ENCODE results near the gene EEF1A1.

EEF1A1 gene

DNA sequence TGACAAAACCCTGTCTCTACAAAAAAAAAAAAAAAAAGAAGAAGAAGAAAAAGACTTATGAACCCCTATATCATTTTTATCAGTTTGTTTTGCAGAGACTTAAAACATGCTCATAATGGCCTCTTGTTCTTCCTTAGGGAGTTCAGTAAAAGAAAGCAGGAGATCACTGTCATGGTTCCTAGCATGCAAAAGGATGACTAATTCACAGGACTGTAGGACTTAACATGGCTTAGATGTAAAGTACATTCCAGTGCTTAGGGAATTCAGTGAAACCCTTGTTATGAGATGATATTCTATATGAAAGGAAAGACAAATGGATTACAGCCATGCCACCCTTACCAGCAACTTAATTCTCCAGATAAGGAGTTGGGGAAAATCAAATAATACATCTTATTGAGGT is 29.5 kb downstream of the EEF1A1 start:
- Histone ChIP-seq H3K27ac (ENCODE audit: low read depth, low read length) (no peak overlapping the region), H3K36me3 (ENCODE audit: insufficient read depth, low read length) (peaks cover 67% of the 10 kb centered on the region), H3K9me3 (ENCODE audit: insufficient read depth, low read depth, low read length) (no peaks in the 10 kb centered on the region)

DNA sequence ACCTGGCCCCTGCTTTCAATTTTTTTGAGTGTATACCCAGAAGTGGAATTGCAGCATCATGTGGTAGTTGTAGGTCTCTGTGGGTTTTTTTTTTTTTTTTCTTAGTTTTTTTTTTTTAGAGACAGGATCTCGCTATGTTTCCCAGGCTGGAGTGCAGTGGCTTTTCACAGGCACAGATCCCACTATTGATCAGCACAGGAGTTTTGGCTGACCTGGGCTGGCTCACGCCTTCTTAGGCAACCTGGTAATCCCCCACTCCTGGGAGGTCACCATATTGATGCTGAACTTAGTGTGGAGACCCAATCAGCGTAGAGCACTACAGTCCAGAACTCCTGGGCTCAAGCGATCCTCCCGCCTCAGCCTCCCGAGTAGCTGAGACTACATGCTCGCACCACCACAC is 33.4 kb downstream of the EEF1A1 start:
- Histone ChIP-seq H3K27me3 (ENCODE audit: insufficient read depth, low read length) (no peaks in the 10 kb centered on the region), H3K9me3 (ENCODE audit: insufficient read depth, low read depth, low read length) (no peaks in the 10 kb centered on the region), H3K36me3 (ENCODE audit: insufficient read depth, low read length) (peaks cover 79% of the 10 kb centered on the region), H3K4me3 (ENCODE audit: low read length) (no peak overlapping the region), H3K27ac (ENCODE audit: low read depth, low read length) (no peak overlapping the region), H3K4me1 (ENCODE audit: insufficient read depth, low read length) (no peaks in the 10 kb centered on the region), H3K9ac (ENCODE audit: low read depth, low read length) (no peak overlapping the region)
- WGBS = 97% methylated on average over 7 of the region's 7 CpGs

More for the DNA sequence above, 29.5 kb downstream of the EEF1A1 start:
- no peak overlapping the region for H3K4me3 ChIP-seq (ENCODE audit: low read length)
- no peak overlapping the region for H3K9ac ChIP-seq (ENCODE audit: low read depth, low read length)
- H3K4me1 ChIP-seq (ENCODE audit: insufficient read depth, low read length) = no peaks in the 10 kb centered on the region
- no peaks in the 10 kb centered on the region for H3K27me3 ChIP-seq (ENCODE audit: insufficient read depth, low read length)

DNA sequence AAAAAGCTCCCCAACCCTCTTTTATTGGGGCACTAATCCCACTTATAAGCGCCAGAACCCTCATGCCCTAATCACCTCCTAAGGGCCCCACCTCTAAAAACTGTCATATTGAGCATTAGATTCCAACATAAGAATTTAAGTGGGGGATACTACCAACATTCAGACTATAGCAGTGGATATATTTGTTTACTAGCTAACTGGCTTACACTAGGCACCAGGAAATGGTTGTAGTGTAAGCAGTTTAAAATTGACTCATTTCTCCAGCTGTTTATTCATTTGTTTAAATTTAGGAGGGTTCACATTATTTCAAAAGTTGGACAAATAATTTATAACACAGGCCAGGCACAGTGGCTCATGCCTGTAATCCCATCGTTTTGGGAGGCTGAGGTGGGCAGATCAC is 36.4 kb downstream of the EEF1A1 start:
- Histone ChIP-seq H3K27ac (ENCODE audit: low read depth, low read length) (no peak overlapping the region), H3K36me3 (ENCODE audit: insufficient read depth, low read length) (peaks cover 92% of the 10 kb centered on the region), H3K9ac (ENCODE audit: low read depth, low read length) (no peak overlapping the region), H3K4me1 (ENCODE audit: insufficient read depth, low read length) (no peaks in the 10 kb centered on the region), H3K9me3 (ENCODE audit: insufficient read depth, low read depth, low read length) (no peaks in the 10 kb centered on the region), H3K4me3 (ENCODE audit: low read length) (no peak overlapping the region), H3K27me3 (ENCODE audit: insufficient read depth, low read length) (no peaks in the 10 kb centered on the region)
- WGBS = 98% methylated on average over 2 of the region's 2 CpGs

DNA sequence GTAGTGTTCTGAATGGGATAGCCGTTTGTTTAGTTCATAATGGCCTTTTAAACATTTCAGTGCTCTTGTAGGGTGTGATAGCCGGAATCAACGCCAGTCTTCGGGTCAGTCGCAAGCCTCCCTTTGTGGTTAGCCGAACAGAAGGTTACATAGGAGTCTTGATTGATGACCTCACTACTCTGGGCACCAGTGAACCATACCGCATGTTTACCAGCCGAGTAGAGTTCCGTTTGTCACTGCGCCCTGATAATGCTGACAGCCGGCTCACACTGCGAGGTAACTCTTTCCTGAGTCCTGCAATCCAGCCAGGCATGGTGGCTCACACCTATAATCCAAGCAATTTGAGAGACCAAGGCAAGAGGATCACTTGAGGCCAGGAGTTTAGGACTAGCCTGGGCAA is 38.9 kb downstream of the EEF1A1 start:
- Histone ChIP-seq H3K36me3 (ENCODE audit: insufficient read depth, low read length) (peaks cover 84% of the 10 kb centered on the region), H3K4me1 (ENCODE audit: insufficient read depth, low read length) (no peaks in the 10 kb centered on the region), H3K9me3 (ENCODE audit: insufficient read depth, low read depth, low read length) (no peaks in the 10 kb centered on the region), H3K9ac (ENCODE audit: low read depth, low read length) (no peak overlapping the region), H3K4me3 (ENCODE audit: low read length) (no peak overlapping the region), H3K27me3 (ENCODE audit: insufficient read depth, low read length) (no peaks in the 10 kb centered on the region), H3K27ac (ENCODE audit: low read depth, low read length) (no peak overlapping the region)
- 95% methylated on average over 12 of the region's 12 CpGs for WGBS

DNA sequence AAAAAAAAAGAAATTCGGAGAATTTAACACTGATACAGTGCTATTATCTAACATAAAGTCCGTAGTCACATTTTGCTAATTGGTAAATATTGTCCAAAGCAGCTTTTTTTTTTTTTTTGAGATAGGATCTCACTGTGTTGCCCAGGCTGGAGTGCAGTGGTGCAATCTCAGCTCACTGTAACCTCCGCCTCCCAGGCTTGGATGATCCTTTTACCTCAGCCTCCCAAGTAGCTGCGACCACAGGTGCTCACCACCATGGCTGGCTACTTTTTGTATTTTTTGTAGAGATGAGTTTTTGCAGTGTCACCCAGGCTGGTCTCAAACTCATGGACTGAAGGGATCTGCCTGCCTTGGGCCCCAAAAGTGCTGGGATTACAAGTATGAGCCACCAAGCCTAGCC is 43.4 kb downstream of the EEF1A1 start:
- no peaks in the 10 kb centered on the region for H3K27me3 ChIP-seq (ENCODE audit: insufficient read depth, low read length)
- H3K4me1 ChIP-seq (ENCODE audit: insufficient read depth, low read length) = no peaks in the 10 kb centered on the region
- no peak overlapping the region for H3K9ac ChIP-seq (ENCODE audit: low read depth, low read length)
- WGBS = 99% methylated on average over 3 of the region's 4 CpGs
- peaks cover 86% of the 10 kb centered on the region for H3K36me3 ChIP-seq (ENCODE audit: insufficient read depth, low read length)
- H3K4me3 ChIP-seq (ENCODE audit: low read length) = no peak overlapping the region
- H3K27ac ChIP-seq (ENCODE audit: low read depth, low read length) = no peak overlapping the region
- H3K9me3 ChIP-seq (ENCODE audit: insufficient read depth, low read depth, low read length) = no peaks in the 10 kb centered on the region

DNA sequence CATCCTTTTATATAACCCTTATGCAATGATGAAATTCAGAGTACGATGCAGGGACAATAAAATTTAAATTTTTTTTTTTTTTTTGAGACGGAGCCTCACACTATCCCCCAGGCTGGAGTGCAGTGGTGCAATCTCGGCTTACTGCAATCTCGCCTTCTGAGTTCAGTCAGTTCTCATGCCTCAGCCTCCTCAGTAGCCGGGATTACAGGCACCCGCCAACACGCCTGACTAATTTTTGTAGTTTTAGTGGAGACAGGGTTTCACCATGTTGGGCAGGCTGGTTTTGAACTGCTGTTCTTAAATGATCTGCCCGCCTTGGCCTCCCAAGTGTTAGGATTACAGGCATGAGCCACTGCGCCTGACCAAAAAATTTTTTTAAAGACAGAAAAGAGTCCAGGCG is 44.1 kb downstream of the EEF1A1 start:
- H3K4me1 ChIP-seq (ENCODE audit: insufficient read depth, low read length) = no peaks in the 10 kb centered on the region
- no peak overlapping the region for H3K9ac ChIP-seq (ENCODE audit: low read depth, low read length)
- no peaks in the 10 kb centered on the region for H3K27me3 ChIP-seq (ENCODE audit: insufficient read depth, low read length)
- H3K36me3 ChIP-seq (ENCODE audit: insufficient read depth, low read length) = peaks cover 86% of the 10 kb centered on the region
- no peaks in the 10 kb centered on the region for H3K9me3 ChIP-seq (ENCODE audit: insufficient read depth, low read depth, low read length)
- no peak overlapping the region for H3K4me3 ChIP-seq (ENCODE audit: low read length)
- WGBS = 98% methylated on average over 10 of the region's 10 CpGs
- H3K27ac ChIP-seq (ENCODE audit: low read depth, low read length) = no peak overlapping the region

DNA sequence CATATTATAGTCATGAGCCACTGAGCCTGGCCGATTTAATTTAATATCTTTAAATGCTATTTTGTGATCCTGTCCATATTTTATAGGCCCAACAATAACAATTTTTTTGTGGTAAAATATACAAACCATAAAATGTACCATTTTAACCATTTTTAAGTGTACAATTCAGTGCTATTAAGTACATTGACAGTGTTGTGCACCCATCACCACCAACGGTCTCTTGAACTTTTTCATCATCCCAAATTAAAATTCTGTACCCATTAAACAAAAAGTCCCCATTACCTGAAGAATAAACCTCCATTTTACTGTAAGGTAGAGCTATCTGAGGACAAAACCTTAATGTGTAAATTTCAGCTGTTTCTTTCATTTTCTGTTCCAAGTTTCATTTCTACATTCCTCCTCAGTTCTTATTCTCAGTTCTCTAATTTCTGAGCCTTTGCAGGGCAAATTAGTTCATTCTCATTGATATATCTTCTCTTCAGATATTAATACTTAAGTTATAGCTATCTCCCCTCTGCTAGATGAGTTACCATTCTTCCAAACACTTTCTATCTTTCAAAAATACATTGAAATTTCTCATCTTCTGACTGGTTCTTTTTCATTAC is 49.0 kb downstream of the EEF1A1 start:
- 96% methylated on average over 2 of the region's 2 CpGs for WGBS
- H3K27ac ChIP-seq (ENCODE audit: low read depth, low read length) = no peak overlapping the region

More for the DNA sequence above, 49.0 kb downstream of the EEF1A1 start:
- Histone ChIP-seq H3K9ac (ENCODE audit: low read depth, low read length) (no peak overlapping the region), H3K9me3 (ENCODE audit: insufficient read depth, low read depth, low read length) (no peaks in the 10 kb centered on the region), H3K27me3 (ENCODE audit: insufficient read depth, low read length) (no peaks in the 10 kb centered on the region), H3K36me3 (ENCODE audit: insufficient read depth, low read length) (peaks cover 90% of the 10 kb centered on the region), H3K4me3 (ENCODE audit: low read length) (no peak overlapping the region), H3K4me1 (ENCODE audit: insufficient read depth, low read length) (no peaks in the 10 kb centered on the region)
